ES-I3 (cell line): ENCODE data around the gene LYAR.

Experiments used
- H3K36me3 ChIP-seq: 2 replicates; pipeline ENCODE4 v1.6.1; 2013; ENCODE audit warnings: mild to moderate bottlenecking, low read length, control low read depth, moderate library complexity; ENCODE audit not compliant: insufficient read depth
- H3K4me1 ChIP-seq: 2 replicates; pipeline ENCODE4 v1.6.1; 2013; ENCODE audit warnings: mild to moderate bottlenecking, control low read depth, low read length; ENCODE audit not compliant: insufficient read depth
- H3K9ac ChIP-seq: 2 replicates; pipeline ENCODE4 v1.6.1; 2013; ENCODE audit warnings: low read depth, mild to moderate bottlenecking, low read length, moderate library complexity
- H3K9me3 ChIP-seq: 2 replicates; pipeline ENCODE4 v1.6.1; 2013; ENCODE audit warnings: mild to moderate bottlenecking, low read length, moderate library complexity; ENCODE audit not compliant: control insufficient read depth, insufficient read depth

The LYAR gene

GRCh38 chr4:4323705-4324534, 34.0 kb upstream of the LYAR start:
- Histone ChIP-seq H3K9ac (no peak overlapping the region), H3K36me3 (peaks cover 6% of the 10 kb centered on the region; the same call in 1 of the 2 replicates), H3K9me3 (no peaks in the 10 kb centered on the region), H3K4me1 (peaks cover 8% of the 10 kb centered on the region)

- H3K9me3 ChIP-seq, result no peaks in the 10 kb centered on the region
- H3K4me1 ChIP-seq, result peaks cover 8% of the 10 kb centered on the region
- no peak overlapping the region for H3K9ac ChIP-seq
- H3K36me3 ChIP-seq, result peaks cover 6% of the 10 kb centered on the region; the same call in 1 of the 2 replicates
Observed at GRCh38 chr4:4321951-4322688, 32.2 kb upstream of the LYAR start.

GRCh38 chr4:4320951-4321714, 31.2 kb upstream of the LYAR start:
- H3K36me3 ChIP-seq, result peaks cover 6% of the 10 kb centered on the region; the same call in 1 of the 2 replicates
- no peaks in the 10 kb centered on the region for H3K9me3 ChIP-seq
- peaks cover 8% of the 10 kb centered on the region for H3K4me1 ChIP-seq
- H3K9ac ChIP-seq, result no peak overlapping the region

GRCh38 chr4:4320528-4320927, 30.6 kb upstream of the LYAR start:
- no peaks in the 10 kb centered on the region for H3K9me3 ChIP-seq
- H3K9ac ChIP-seq, result no peak overlapping the region
- peaks cover 6% of the 10 kb centered on the region; the same call in 1 of the 2 replicates for H3K36me3 ChIP-seq
- H3K4me1 ChIP-seq, result peaks cover 8% of the 10 kb centered on the region

GRCh38 chr4:4317496-4318232, 27.7 kb upstream of the LYAR start:
- H3K36me3 ChIP-seq, result peaks cover 3% of the 10 kb centered on the region; the same call in 1 of the 2 replicates
- H3K9me3 ChIP-seq, result no peaks in the 10 kb centered on the region
- no peaks in the 10 kb centered on the region for H3K4me1 ChIP-seq
- no peak overlapping the region for H3K9ac ChIP-seq

GRCh38 chr4:4316150-4316495, 26.2 kb upstream of the LYAR start:
- H3K36me3 ChIP-seq, result peaks cover 3% of the 10 kb centered on the region; the same call in 1 of the 2 replicates
- H3K4me1 ChIP-seq, result no peaks in the 10 kb centered on the region
- H3K9me3 ChIP-seq, result no peaks in the 10 kb centered on the region
- no peak overlapping the region for H3K9ac ChIP-seq

DNA sequence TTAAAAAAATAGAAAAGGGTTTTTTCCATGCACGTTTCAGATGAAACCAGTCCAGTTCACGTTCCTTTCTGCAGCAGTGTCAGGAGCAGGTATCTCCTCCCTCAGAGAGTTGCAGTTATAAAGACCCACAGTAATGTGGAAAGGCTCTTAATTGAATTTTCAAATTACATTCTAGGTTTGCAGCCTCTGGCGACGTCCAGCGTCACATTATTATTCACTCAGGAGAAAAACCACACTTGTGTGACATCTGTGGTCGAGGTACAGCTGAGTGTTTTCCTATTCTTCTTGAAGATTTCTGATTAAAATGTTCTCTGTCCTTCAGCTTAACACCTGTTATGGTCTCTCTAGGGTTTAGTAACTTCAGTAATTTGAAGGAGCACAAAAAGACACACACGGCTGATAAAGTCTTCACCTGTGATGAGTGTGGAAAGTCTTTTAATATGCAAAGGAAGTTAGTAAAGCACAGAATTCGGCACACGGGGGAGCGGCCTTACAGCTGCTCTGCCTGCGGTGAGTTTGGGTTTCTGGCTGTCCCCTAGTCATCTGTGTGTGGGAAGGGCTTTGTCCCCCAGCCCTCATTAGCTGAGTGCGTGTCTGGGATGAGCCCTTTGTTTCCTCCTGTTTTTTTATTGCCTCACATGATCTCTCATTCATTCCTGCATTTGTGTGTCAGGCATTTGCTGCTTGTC, 25.7 kb upstream of the LYAR start:
- no peaks in the 10 kb centered on the region for H3K9me3 ChIP-seq
- H3K4me1 ChIP-seq, result no peaks in the 10 kb centered on the region
- H3K36me3 ChIP-seq, result peaks cover 3% of the 10 kb centered on the region; the same call in 1 of the 2 replicates
- H3K9ac ChIP-seq, result no peak overlapping the region

DNA sequence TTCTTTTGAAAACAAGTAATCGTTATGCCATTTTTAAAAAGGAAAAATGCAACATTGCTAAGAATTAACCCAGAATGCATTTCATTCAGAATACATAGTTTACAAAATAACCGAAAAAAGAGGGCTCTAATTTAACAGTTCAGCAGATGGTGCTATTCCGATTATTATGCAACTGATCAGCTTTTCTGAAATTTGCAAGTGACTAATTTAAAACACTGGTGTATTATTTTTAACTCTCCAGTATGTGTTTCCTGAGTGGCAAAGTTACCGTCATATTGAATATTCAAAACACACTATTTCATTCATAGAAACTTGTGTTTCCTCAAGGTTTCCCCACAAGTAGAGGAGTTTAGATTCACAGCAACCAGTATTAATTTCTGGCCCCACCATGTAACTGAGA, 21.2 kb upstream of the LYAR start:
- Histone ChIP-seq H3K9ac (no peak overlapping the region), H3K36me3 (no peaks in the 10 kb centered on the region), H3K4me1 (no peaks in the 10 kb centered on the region), H3K9me3 (no peaks in the 10 kb centered on the region)

GRCh38 chr4:4308800-4309441, 19.0 kb upstream of the LYAR start:
- Histone ChIP-seq H3K4me1 (no peaks in the 10 kb centered on the region), H3K36me3 (no peaks in the 10 kb centered on the region), H3K9ac (no peak overlapping the region), H3K9me3 (no peaks in the 10 kb centered on the region)

GRCh38 chr4:4306920-4307319, 17.0 kb upstream of the LYAR start:
- no peak overlapping the region for H3K9ac ChIP-seq
- H3K4me1 ChIP-seq, result no peaks in the 10 kb centered on the region
- no peaks in the 10 kb centered on the region for H3K9me3 ChIP-seq
- no peaks in the 10 kb centered on the region for H3K36me3 ChIP-seq

DNA sequence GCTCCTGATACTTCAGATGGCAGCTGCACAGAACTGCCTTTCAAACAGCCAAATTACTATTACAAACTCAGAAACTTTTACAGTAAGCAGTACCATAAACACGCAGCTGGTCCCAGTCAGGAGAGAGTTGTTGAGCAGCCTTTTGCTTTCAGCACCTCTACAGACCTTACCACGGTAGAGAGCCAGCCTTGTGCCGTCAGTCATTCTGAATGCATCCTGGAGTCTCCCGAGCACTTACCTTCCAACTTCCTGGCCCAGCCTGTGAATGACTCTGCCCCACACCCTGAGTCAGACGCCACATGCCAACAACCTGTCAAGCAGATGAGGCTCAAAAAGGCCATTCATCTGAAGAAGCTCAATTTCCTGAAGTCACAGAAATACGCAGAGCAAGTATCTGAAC, 12.5 kb upstream of the LYAR start:
- H3K4me1 ChIP-seq, result no peaks in the 10 kb centered on the region
- no peaks in the 10 kb centered on the region for H3K9me3 ChIP-seq
- no peak overlapping the region for H3K9ac ChIP-seq
- H3K36me3 ChIP-seq, result no peaks in the 10 kb centered on the region

GRCh38 chr4:4302001-4302400, 12.0 kb upstream of the LYAR start:
- Histone ChIP-seq H3K36me3 (no peaks in the 10 kb centered on the region), H3K4me1 (no peaks in the 10 kb centered on the region), H3K9ac (no peak overlapping the region)

DNA sequence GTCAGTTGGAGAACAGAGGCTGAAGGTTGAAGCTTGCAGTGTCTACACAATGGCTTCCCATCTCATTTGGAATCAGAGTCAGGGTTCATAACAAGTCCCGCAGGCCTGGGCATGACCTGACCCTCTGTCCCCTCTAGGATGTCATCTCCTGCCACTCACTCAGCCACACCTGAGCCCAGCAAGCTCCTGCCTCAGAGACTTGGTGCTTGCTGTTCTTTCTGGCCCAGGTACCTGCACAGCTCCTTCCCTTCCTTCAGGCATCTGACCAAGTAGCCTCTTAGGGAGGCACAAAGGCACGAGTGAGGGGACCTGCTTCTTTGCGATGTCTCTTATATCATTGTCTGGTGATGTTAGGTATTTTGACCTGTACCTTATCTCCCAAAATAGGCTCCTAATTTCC, 9.1 kb upstream of the LYAR start:
- no peaks in the 10 kb centered on the region for H3K36me3 ChIP-seq
- H3K9me3 ChIP-seq, result no peaks in the 10 kb centered on the region
- H3K4me1 ChIP-seq, result no peaks in the 10 kb centered on the region
- no peak overlapping the region for H3K9ac ChIP-seq

More at GRCh38 chr4:4302001-4302400, 12.0 kb upstream of the LYAR start:
- no peaks in the 10 kb centered on the region for H3K9me3 ChIP-seq
